Measurements from ENCODE around the gene EYA4.

Gene EYA4

GRCh38 chr6:133286765-133287164 lies 45.6 kb downstream of the EYA4 start:
- no peak overlapping the region for H3K4me3 ChIP-seq (ENCODE audit: low read depth, low read length)
- peak; percentile 23; the same call in 1 of the 2 replicates for TF ChIP-seq CTCF (IDR thresholded peaks at IDR 0.05; ENCODE audit: borderline replicate concordance, insufficient read depth, low read depth, low read length)

- no peak overlapping the region for H3K4me3 ChIP-seq (ENCODE audit: low read depth, low read length)
- no peak for TF ChIP-seq CTCF (IDR thresholded peaks at IDR 0.05; ENCODE audit: borderline replicate concordance, insufficient read depth, low read depth, low read length)
Measured at GRCh38 chr6:133288662-133289061, 47.5 kb downstream of the EYA4 start.

- TF ChIP-seq CTCF (IDR thresholded peaks at IDR 0.05; ENCODE audit: borderline replicate concordance, insufficient read depth, low read depth, low read length) = no peak
- no peak overlapping the region for H3K4me3 ChIP-seq (ENCODE audit: low read depth, low read length)
Measured at GRCh38 chr6:133289733-133290306, 48.7 kb downstream of the EYA4 start.

- no peak for TF ChIP-seq CTCF (IDR thresholded peaks at IDR 0.05; ENCODE audit: borderline replicate concordance, insufficient read depth, low read depth, low read length)
- H3K4me3 ChIP-seq (ENCODE audit: low read depth, low read length) = no peak overlapping the region
Measured at GRCh38 chr6:133290930-133291329, 49.8 kb downstream of the EYA4 start.

GRCh38 chr6:133291671-133292070 lies 50.5 kb downstream of the EYA4 start:
- no peak for TF ChIP-seq CTCF (IDR thresholded peaks at IDR 0.05; ENCODE audit: borderline replicate concordance, insufficient read depth, low read depth, low read length)
- H3K4me3 ChIP-seq (ENCODE audit: low read depth, low read length) = no peak overlapping the region

GRCh38 chr6:133297657-133298056 lies 56.5 kb downstream of the EYA4 start:
- no peak overlapping the region for H3K4me3 ChIP-seq (ENCODE audit: low read depth, low read length)
- TF ChIP-seq CTCF (IDR thresholded peaks at IDR 0.05; ENCODE audit: borderline replicate concordance, insufficient read depth, low read depth, low read length) = no peak

GRCh38 chr6:133298335-133298734 lies 57.2 kb downstream of the EYA4 start:
- no peak overlapping the region for H3K4me3 ChIP-seq (ENCODE audit: low read depth, low read length)
- TF ChIP-seq CTCF (IDR thresholded peaks at IDR 0.05; ENCODE audit: borderline replicate concordance, insufficient read depth, low read depth, low read length) = no peak

Measured in GM12875 (cell line).